ENCODE results near the gene REM2.
"Not testable (repeated sequence)": the region's sequence is repeated elsewhere in the genome, so short reads cannot be mapped to it uniquely, and the experiment has no call there.

DNA sequence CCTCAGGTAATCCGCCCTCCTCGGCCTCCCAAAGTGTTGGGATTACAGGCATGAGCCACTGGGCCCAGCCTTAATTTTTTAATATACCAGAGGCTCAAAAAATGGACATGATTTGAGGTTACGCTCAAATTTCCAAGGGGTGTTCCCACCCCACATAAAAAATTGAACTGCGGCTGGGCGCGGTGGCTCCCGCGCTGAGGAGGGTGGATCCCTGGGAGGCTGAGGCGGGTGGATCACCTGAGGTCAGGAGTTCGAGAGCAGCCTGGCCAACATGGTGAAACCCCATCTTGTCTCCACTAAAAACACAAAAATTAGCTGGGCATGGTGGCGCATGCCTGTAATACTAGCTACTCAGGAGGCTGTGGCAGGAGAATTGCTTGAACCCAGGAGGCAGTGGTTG lies 28.7 kb upstream of the REM2 start:
- not testable (repeated sequence) for TF ChIP-seq CTCF (optimal IDR thresholded peaks at IDR 0.05 in 1 of 3, IDR thresholded peaks at IDR 0.05 in 1 of 3, conservative IDR thresholded peaks at IDR 0.05 in 1 of 3; ENCODE audit: extremely low read depth in 1 of 3, insufficient read depth in 2 of 3, low read length in 3 of 3); EZH2 (IDR thresholded peaks at IDR 0.05; ENCODE audit: low read length)
